ENCODE measurements around the gene DHRSX. TPM values are rescaled to one million over a fixed set of nuclear protein-coding genes. Genes with fewer than 3 reads are reported as not detected.
"Not testable (repeated sequence)": the region's sequence is repeated elsewhere in the genome, so short reads cannot be mapped to it uniquely, and the experiment has no call there.

The DHRSX gene
- total RNA-seq, 3 donors from 2014 or later = 24.3 to 39.0 (median 29.2) TPM

DNA sequence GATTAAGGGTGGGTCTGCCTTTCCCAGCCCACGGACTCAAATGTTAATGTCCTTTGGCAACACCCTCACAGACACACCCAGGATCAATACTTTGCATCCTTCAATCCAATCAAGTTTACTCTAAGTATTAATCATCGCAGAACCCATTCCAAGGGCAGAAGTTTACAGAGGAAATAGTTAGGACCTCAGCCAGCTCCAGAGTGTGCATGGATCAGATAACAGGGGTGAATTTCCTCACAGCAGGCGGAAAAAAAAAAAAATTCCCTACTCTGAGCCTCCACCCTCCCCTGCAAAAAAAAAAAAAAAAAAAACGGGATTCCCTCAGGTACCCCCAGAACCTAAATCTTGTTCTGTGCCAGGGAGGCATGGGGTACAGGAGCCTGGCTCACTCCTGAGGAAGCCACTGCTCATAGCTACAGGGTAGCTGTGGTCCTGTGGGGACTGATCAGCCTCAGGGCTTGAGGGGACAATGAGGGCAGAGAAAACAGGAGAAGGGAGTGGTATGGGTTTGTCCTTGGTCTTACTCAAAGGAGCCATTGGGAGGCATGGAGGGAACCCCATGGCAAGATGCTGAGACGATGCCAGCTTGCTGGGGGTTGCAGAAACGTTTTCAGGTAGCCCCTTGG is 113.0 kb downstream of the DHRSX start:
- TF ChIP-seq, protein P1, sequence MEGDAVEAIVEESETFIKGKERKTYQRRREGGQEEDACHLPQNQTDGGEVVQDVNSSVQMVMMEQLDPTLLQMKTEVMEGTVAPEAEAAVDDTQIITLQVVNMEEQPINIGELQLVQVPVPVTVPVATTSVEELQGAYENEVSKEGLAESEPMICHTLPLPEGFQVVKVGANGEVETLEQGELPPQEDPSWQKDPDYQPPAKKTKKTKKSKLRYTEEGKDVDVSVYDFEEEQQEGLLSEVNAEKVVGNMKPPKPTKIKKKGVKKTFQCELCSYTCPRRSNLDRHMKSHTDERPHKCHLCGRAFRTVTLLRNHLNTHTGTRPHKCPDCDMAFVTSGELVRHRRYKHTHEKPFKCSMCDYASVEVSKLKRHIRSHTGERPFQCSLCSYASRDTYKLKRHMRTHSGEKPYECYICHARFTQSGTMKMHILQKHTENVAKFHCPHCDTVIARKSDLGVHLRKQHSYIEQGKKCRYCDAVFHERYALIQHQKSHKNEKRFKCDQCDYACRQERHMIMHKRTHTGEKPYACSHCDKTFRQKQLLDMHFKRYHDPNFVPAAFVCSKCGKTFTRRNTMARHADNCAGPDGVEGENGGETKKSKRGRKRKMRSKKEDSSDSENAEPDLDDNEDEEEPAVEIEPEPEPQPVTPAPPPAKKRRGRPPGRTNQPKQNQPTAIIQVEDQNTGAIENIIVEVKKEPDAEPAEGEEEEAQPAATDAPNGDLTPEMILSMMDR (IDR thresholded peaks at IDR 0.05) = no peak
- TF ChIP-seq POLR2A (IDR thresholded peaks at IDR 0.05) (no peak), POLR2AphosphoS5 (IDR thresholded peaks at IDR 0.05) (no peak)
- Histone ChIP-seq H3K4me1 (no peaks in the 10 kb centered on the region), H3K27ac (no peak overlapping the region), H3K4me3 (no peak overlapping the region), H3K9me3 (peaks cover 6 to 7% of the 10 kb centered on the region in 2 donors), H3K27me3 (no peaks in the 10 kb centered on the region), H3K36me3 (no peaks in the 10 kb centered on the region)
- no peak for DNase-seq (ENCODE audit: low spot score in 2 of 2)
- intact Hi-C loops (cut with DNase I; ENCODE audit: low total_unique reads) = no loop called here

GRCh38 chrX:2385224-2385623 is 115.6 kb downstream of the DHRSX start:
- DNase-seq (ENCODE audit: low spot score in 2 of 2) = no peak
- Histone ChIP-seq H3K27me3 (no peaks in the 10 kb centered on the region), H3K27ac (no peak overlapping the region), H3K4me3 (no peak overlapping the region), H3K4me1 (no peaks in the 10 kb centered on the region), H3K9me3 (no peaks in the 10 kb centered on the region), H3K36me3 (no peaks in the 10 kb centered on the region)
- intact Hi-C loops (cut with DNase I; ENCODE audit: low total_unique reads) = no loop called here
- TF ChIP-seq POLR2A (IDR thresholded peaks at IDR 0.05) = no peak
- TF ChIP-seq, protein P1 (IDR thresholded peaks at IDR 0.05) = no peak
- no peak for TF ChIP-seq POLR2AphosphoS5 (IDR thresholded peaks at IDR 0.05)

- Histone ChIP-seq H3K9me3 (no peaks in the 10 kb centered on the region), H3K27me3 (no peaks in the 10 kb centered on the region), H3K36me3 (no peaks in the 10 kb centered on the region), H3K4me3 (no peak overlapping the region), H3K4me1 (no peaks in the 10 kb centered on the region), H3K27ac (no peak overlapping the region)
- TF ChIP-seq POLR2AphosphoS5 (IDR thresholded peaks at IDR 0.05) = no peak
- no peak for DNase-seq (ENCODE audit: low spot score in 2 of 2)
- intact Hi-C loops (cut with DNase I; ENCODE audit: low total_unique reads) = no loop called here
These were observed 116.3 kb downstream of the DHRSX start for GRCh38 chrX:2384486-2384885.

- intact Hi-C loops (cut with DNase I; ENCODE audit: low total_unique reads) = no loop called here
- H3K36me3 ChIP-seq = no peaks in the 10 kb centered on the region
- TF ChIP-seq POLR2A (IDR thresholded peaks at IDR 0.05) (no peak), POLR2AphosphoS5 (IDR thresholded peaks at IDR 0.05) (no peak)
- TF ChIP-seq, protein P1 (IDR thresholded peaks at IDR 0.05) = no peak
- DNase-seq (ENCODE audit: low spot score in 2 of 2) = no peak
- no peaks in the 10 kb centered on the region for H3K4me1 ChIP-seq
- no peaks in the 10 kb centered on the region for H3K27me3 ChIP-seq
- H3K9me3 ChIP-seq = no peaks in the 10 kb centered on the region
- H3K27ac ChIP-seq = no peak overlapping the region
- no peak overlapping the region for H3K4me3 ChIP-seq
These were observed 117.0 kb downstream of the DHRSX start for GRCh38 chrX:2383735-2384134.

GRCh38 chrX:2383144-2383543 is 117.6 kb downstream of the DHRSX start:
- H3K4me3 ChIP-seq = no peak overlapping the region
- no peaks in the 10 kb centered on the region for H3K36me3 ChIP-seq
- no peaks in the 10 kb centered on the region for H3K27me3 ChIP-seq
- no peaks in the 10 kb centered on the region for H3K9me3 ChIP-seq
- H3K4me1 ChIP-seq = no peaks in the 10 kb centered on the region
- no peak for TF ChIP-seq POLR2A (IDR thresholded peaks at IDR 0.05)
- TF ChIP-seq POLR2AphosphoS5 (IDR thresholded peaks at IDR 0.05) = no peak
- TF ChIP-seq, protein P1 (IDR thresholded peaks at IDR 0.05) = no peak
- no peak overlapping the region for H3K27ac ChIP-seq
- intact Hi-C loops (cut with DNase I; ENCODE audit: low total_unique reads) = no loop called here
- no peak for DNase-seq (ENCODE audit: low spot score in 2 of 2)

- H3K27ac ChIP-seq; H3K9me3 ChIP-seq; H3K36me3 ChIP-seq; H3K27me3 ChIP-seq; DNase-seq (ENCODE audit: low spot score in 2 of 2); H3K4me1 ChIP-seq; H3K4me3 ChIP-seq; intact Hi-C loops (cut with DNase I; ENCODE audit: low total_unique reads): not testable (repeated sequence)
These were observed 118.2 kb downstream of the DHRSX start for GRCh38 chrX:2382433-2383048.

Data from breast epithelium (tissue), 4 donors.